Measurements from ENCODE around the gene CHCHD6.

Gene CHCHD6

GRCh38 chr3:126997455-126998038 lies 293.5 kb downstream of the CHCHD6 start:
- H3K27ac ChIP-seq = no peak overlapping the region
- no peak for DNase-seq (ENCODE audit: low read depth, low spot score)

DNA sequence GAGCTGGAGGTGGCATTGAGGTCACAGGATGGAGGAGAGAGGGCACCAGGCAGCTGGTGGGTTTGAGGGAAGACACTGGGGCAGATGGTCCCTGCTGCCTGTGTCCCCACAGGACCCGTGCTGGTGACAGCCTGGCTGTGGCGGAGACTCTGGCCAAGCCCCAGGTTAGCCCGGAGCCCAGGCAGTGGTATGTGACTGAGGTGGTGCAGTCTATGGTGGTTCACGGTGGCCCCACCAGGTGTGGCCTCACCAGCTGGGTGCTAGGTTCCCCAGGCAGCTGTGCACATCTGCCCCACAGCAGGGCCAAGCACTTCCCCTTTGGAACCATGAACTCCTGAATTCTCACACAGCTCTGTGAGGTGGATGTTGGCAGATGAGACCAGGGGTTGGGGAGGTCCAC lies 294.3 kb downstream of the CHCHD6 start:
- no peak overlapping the region for H3K27ac ChIP-seq

GRCh38 chr3:126998728-126999127 lies 294.7 kb downstream of the CHCHD6 start:
- H3K27ac ChIP-seq = no peak overlapping the region
- no peak for DNase-seq (ENCODE audit: low read depth, low spot score)

More for the DNA sequence above, 294.3 kb downstream of the CHCHD6 start:
- no peak for DNase-seq (ENCODE audit: low read depth, low spot score)

- DNase-seq (ENCODE audit: low read depth, low spot score) = no peak
- H3K27ac ChIP-seq = no peak overlapping the region
These were observed 295.3 kb downstream of the CHCHD6 start for GRCh38 chr3:126999383-126999782.

- DNase-seq (ENCODE audit: low read depth, low spot score) = no peak
- H3K27ac ChIP-seq = no peak overlapping the region
These were observed 296.1 kb downstream of the CHCHD6 start for GRCh38 chr3:127000119-127000518.

DNA sequence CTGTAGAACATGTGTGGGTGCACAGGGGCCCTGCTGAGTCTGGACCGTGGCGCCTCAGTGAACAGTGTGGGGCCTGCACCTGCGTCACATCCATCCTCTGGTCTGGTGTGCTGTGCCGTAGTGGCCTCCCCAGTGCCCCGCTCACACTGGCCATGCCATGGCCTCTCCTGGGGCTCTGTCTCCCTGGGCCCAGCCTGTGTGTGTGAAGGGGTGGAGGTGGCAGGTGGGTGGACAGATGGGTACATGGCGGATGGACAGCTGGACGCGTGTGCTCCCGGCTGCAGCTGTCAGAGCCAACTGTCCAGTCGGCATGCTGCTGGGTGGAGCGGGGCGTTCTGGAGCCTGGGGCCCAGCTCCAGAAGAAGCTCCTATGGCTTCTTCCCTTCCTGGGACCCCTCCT lies 296.7 kb downstream of the CHCHD6 start:
- no peak overlapping the region for H3K27ac ChIP-seq
- no peak for DNase-seq (ENCODE audit: low read depth, low spot score)

DNA sequence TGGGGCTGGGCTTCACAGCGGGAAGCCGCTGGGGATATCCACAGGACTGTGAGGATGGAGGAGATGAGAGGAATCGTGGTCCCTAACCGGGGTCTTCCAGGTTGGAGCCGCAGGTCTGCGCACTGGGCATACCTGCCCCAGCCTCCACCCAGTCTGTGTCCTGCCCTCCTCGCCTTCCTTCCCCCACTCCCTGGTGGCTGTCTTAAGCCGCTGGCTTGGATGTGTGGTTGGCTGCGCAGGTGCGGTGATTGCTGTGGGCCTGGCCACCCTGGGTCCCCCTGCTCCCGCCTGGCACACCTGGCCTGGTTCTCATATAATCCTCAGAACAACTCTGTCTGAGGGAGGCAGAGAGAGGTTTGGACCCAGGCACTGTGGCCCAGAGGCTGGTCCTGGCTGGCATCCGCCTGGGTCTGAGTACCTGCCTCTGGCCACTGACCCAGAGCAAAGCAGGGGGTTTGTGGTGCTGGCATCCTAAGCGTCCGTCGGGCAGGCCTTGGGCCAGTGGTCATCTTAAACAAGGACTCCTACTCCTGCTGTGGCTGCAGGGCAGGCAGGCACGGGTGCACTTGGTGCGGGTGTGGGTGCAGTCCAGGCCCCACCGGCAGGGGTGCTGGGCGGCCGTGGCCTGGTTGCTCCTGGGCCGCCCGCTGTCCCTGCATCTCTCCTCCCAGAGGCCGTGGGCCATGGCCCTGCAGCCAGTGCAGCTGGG lies 297.6 kb downstream of the CHCHD6 start:
- DNase-seq (ENCODE audit: low read depth, low spot score) = no peak
- peak overlapping the region; percentile 65 for H3K27ac ChIP-seq

DNA sequence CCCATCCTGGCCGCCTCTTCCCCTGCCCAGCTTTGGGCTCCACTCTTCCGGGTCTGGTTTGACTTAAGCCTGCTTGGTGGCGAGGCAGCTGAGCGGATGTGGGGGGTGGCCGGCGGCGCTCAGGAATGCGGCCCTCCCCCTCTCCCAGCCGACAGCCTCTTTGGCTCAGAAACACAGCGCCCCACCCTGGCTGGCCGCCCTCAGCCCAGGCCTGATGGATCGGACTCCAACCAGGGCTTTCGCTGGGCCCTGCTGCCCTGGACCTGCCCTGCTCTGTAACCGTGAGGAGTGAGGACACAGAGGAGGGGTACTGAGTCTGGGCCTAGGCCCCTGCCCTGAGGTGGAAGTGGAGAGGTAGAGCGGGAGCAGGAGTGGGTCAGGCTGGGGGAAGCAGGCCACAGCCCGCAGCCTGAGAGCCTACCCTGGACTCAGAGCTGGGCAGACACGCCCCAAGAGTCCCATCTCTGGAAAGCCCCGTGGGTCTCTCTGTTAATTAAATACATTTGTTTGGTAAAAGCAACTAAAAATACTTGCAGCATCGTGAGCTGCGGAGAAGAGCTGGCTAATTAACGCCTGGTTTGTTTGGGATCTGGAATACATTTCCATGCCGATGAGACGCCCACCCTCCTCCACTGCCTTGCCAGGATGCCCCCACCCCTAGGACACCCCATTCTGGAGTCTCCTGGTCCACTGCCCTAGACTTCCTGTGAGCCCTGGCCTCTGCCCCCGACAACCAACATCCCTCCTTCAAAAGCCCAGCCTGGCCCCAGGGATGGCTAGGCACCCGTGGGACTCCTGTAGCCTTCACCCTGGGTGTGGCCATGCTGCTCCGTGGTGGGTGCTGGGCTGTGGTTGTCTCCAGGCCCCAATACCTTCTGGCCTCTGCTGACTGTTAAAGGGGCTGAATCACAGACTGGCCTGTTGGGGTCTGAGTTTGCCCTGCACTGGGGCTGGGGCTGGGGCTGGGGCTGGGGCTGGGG lies 298.4 kb downstream of the CHCHD6 start:
- DNase-seq (ENCODE audit: low read depth, low spot score) = no peak
- peak overlapping the region; percentile 65 for H3K27ac ChIP-seq

DNA sequence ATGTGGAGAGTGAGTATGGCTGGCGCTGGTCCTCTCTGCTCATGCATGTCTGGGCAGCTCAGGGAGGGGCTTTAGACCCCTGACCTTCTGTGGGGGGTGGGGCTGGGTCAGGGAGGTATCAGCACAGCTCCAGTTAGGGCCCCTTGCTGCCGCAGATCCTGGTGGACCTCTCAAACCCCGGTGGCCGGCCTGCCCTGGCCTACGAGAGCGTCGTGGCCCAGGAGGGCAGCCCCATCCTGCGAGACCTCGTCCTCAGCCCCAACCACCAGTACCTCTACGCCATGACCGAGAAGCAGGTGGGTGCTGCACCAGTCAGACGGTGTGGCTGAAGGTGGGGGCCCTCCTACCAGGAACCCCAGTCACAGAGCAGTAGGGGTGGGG lies 299.1 kb downstream of the CHCHD6 start:
- peak overlapping the region; percentile 65 for H3K27ac ChIP-seq
- no peak for DNase-seq (ENCODE audit: low read depth, low spot score)

DNA sequence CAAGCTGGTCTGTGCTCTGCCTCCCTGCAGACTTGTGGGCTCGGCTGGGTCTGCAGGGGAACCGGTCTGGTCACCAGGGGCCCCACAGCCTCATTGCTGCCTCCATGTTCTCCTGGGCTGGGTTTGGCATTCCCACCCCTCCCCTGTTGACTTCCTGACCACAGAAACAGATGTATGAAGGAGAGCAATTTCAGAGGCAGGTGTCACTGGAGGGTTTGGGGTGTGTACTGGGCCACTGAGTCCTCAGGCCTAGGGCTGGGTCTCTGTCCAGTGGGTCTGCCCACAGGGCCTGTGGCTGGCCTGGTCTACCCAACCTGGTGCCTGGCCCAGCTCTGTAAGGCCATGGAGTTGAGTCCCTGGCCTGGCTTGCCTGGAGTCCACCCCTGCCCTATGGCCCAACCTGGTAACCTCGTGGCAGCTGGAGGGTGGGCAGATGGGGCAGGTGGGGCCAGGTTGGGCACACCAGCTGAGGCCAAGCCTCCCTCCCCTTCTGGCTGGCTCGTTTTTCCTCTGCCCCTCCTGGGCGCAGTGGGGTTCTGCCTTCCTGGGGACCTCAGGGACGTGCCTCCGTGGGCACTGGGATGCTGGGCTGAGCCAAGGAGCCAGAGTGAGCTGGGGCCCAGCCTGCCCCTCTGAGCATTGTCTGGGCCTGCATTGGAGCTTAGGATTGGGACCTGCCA lies 299.7 kb downstream of the CHCHD6 start:
- DNase-seq (ENCODE audit: low read depth, low spot score) = no peak
- peak overlapping the region; percentile 17 for H3K27ac ChIP-seq

DNA sequence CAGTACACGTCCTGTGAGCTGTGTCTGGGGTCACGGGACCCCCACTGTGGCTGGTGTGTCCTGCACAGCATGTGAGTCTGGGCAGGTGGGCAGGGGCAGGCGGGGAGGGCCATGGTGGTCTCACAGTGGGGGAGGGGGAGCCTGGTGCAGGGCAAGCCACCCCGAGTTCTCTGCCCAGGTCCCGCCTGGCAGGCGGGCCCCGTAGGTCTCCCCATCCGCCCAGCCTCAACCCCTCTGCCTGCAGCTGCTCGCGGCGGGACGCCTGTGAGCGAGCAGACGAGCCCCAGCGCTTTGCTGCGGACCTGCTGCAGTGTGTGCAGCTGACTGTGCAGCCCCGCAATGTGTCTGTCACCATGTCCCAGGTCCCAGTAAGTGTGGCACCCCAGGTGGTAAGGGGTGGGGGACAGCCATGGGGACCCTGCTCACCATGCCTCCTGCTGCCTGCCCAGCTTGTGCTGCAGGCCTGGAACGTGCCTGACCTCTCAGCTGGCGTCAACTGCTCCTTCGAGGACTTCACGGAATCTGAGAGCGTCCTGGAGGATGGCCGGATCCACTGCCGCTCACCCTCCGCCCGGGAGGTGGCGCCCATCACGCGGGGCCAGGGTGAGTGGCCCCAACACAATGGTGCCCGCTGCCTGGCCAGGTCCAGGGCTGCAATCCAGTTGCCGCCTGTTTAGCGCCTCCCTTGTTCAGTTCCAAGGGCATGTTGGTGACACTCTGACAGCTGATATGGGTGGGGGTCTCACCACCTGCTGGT lies 300.8 kb downstream of the CHCHD6 start:
- H3K27ac ChIP-seq = no peak overlapping the region
- no peak for DNase-seq (ENCODE audit: low read depth, low spot score)

- DNase-seq (ENCODE audit: low read depth, low spot score) = peak; percentile 39
- no peak overlapping the region for H3K27ac ChIP-seq
These were observed 301.9 kb downstream of the CHCHD6 start for GRCh38 chr3:127005864-127006500.

DNA sequence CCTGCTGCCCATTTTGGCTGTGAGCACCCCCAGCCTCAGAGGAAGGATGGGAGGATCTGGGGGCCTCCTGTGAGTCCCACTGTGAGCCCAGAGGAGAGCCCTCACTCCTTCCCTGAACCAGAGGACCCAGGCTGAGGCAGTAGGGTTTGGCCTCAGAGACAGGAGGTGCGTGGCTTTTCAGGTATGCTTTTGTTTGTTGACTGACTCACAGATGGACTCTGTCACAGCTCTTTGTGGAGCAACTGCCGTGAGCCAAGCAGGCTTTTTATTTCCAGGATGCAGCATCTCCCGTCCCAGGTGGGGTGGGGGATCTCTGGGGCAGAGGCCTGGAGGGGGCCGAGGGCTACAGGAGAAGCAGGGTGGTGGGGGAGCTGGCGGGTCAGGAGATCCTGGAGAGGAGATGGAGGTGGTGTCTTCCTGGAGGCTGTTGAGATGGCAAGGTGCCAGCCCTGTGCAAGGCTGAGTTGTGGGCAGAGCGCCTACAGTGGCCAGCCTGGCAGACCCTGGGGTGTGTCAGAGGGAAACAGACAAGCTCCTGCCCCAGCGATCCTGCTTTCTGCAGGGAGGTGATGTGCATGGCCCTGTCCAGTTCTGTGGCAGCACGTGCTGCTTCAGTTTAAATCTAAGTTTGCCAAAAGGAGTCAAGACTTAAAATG lies 302.9 kb downstream of the CHCHD6 start:
- peak; percentile 22 for DNase-seq (ENCODE audit: low read depth, low spot score)
- no peak overlapping the region for H3K27ac ChIP-seq

- H3K27ac ChIP-seq = no peak overlapping the region
- no peak for DNase-seq (ENCODE audit: low read depth, low spot score)
These were observed 304.2 kb downstream of the CHCHD6 start for GRCh38 chr3:127008236-127008635.

DNA sequence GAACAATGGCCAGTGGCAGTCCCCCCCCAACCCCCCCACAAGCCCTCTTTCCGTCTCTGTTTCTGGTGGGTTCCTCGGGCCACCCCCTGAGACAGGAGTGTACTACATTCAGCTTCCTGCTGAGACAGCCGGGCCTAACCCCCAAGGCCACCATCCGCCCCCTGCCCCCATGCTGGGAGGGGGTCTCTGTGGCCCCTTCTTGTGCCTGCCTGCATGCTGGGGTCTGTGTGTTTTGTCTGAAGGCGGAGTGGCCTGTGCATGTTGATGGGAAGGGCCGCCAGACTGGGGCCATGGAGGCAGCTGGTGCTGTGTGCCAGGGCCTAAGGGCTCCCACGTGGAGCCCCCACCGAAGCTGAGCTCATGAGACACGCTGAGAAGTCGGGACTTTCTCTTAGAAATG lies 305.5 kb downstream of the CHCHD6 start:
- no peak overlapping the region for H3K27ac ChIP-seq
- no peak for DNase-seq (ENCODE audit: low read depth, low spot score)
